Liver (tissue), 9 donors: ENCODE measurements around the gene ACOT11. TPM values are rescaled to one million over a fixed set of nuclear protein-coding genes. Genes with fewer than 3 reads are reported as not detected.
"Not testable (repeated sequence)": the region's sequence is repeated elsewhere in the genome, so short reads cannot be mapped to it uniquely, and the experiment has no call there.

ENCODE experiments used
- DNase-seq: peaks from one replicate; pipeline ENCODE4 v3.0.0-alpha.2; 2017; ENCODE audit warnings: low spot score
- H3K27ac ChIP-seq, 2 donors: one replicate each; pipeline ENCODE4 v1.7.0; 2013; ENCODE audit warnings: inconsistent platforms in 2 of 2, low read length in 2 of 2, control low read depth in 1 of 2, low read depth in 1 of 2, mild to moderate bottlenecking in 1 of 2
- H3K27me3 ChIP-seq, 4 donors: one replicate each; pipeline versions ENCODE4 v1.6.1 to v1.7.0; 2013; ENCODE audit warnings: low read length in 3 of 4, inconsistent platforms in 1 of 4, mild to moderate bottlenecking in 1 of 4, moderate library complexity in 1 of 4; ENCODE audit not compliant: control insufficient read depth in 4 of 4, insufficient read depth in 4 of 4
- H3K36me3 ChIP-seq, 4 donors: one replicate each; pipeline versions ENCODE4 v1.6.1 to v1.7.0; 2013; ENCODE audit warnings: low read length in 3 of 4, mild to moderate bottlenecking in 3 of 4, low read depth in 1 of 4, moderate library complexity in 1 of 4; ENCODE audit not compliant: control insufficient read depth in 4 of 4, insufficient read depth in 3 of 4
- H3K4me1 ChIP-seq, 4 donors: one replicate each; pipeline versions ENCODE4 v1.6.1 to v1.7.0; 2013; ENCODE audit warnings: low read length in 3 of 4, mild to moderate bottlenecking in 3 of 4, moderate library complexity in 1 of 4; ENCODE audit not compliant: control insufficient read depth in 4 of 4, insufficient read depth in 4 of 4
- H3K4me3 ChIP-seq, 3 donors: one replicate each; pipeline versions ENCODE4 v1.6.1 to v1.7.0; 2013; ENCODE audit warnings: low read length in 3 of 3, control low read depth in 1 of 3, low read depth in 1 of 3, mild to moderate bottlenecking in 1 of 3
- H3K9ac ChIP-seq, 2 donors: one replicate each; pipeline ENCODE4 v1.7.0; 2013; ENCODE audit warnings: low read length in 2 of 2, mild to moderate bottlenecking in 2 of 2, moderate library complexity in 2 of 2, control low read depth in 1 of 2, low read depth in 1 of 2
- H3K9me3 ChIP-seq, 4 donors: one replicate each; pipeline versions ENCODE4 v1.6.1 to v1.7.0; 2013; ENCODE audit warnings: low read length in 3 of 4; ENCODE audit not compliant: control insufficient read depth in 4 of 4
- ATF3 ChIP-seq: IDR thresholded peaks from 2 replicates; pipeline ENCODE4 v1.6.1; 2016; ENCODE audit warnings: antibody characterized with exemption
- FOXA1 ChIP-seq: IDR thresholded peaks from 2 replicates; pipeline ENCODE4 v1.6.1; 2016; ENCODE audit warnings: antibody characterized with exemption
- GABPA ChIP-seq, 2 donors: IDR thresholded peaks in 1 of 2; conservative IDR thresholded peaks in 1 of 2; 2 replicates each; pipeline ENCODE4 v1.6.1; 2016; ENCODE audit warnings: antibody characterized with exemption in 2 of 2, mild to moderate bottlenecking in 1 of 2, moderate library complexity in 1 of 2
- HNF4A ChIP-seq, 2 donors: conservative IDR thresholded peaks; 2 replicates each; pipeline ENCODE4 v1.6.1; 2016; ENCODE audit warnings: antibody characterized with exemption in 2 of 2, mild to moderate bottlenecking in 2 of 2
- JUND ChIP-seq, 2 donors: IDR thresholded peaks; 2 replicates each; pipeline ENCODE4 v1.6.1; 2016; ENCODE audit warnings: antibody characterized with exemption in 2 of 2
- NR2F2 ChIP-seq: IDR thresholded peaks from 2 replicates; pipeline ENCODE4 v1.6.1; 2016; ENCODE audit warnings: antibody characterized with exemption
- RAD21 ChIP-seq, 2 donors: IDR thresholded peaks; 2 replicates each; pipeline ENCODE4 v1.6.1; 2016; ENCODE audit warnings: antibody characterized with exemption in 2 of 2, mild to moderate bottlenecking in 2 of 2
- RXRA ChIP-seq, 2 donors: IDR thresholded peaks; 2 replicates each; pipeline ENCODE4 v1.6.1; 2017 to 2018; ENCODE audit warnings: antibody characterized with exemption in 2 of 2, mild to moderate bottlenecking in 1 of 2
- TAF1 ChIP-seq: conservative IDR thresholded peaks from 2 replicates; pipeline ENCODE4 v1.6.1; 2016; ENCODE audit warnings: antibody characterized with exemption, mild to moderate bottlenecking
- YY1 ChIP-seq: IDR thresholded peaks from 2 replicates; pipeline ENCODE4 v1.6.1; 2016; ENCODE audit warnings: antibody characterized with exemption, mild to moderate bottlenecking
- WGBS: extraction: QIAGEN DNeasy Blood & Tissue Kit; methylation state at CpG from one replicate; pipeline ENCODE4 v1.1.7; 2013; 5-methylcytosine and 5-hydroxymethylcytosine counted together
- polyA plus RNA-seq, 2 donors: library from polyadenylated mRNA; stranded (reverse) in 1 of 2; unstranded in 1 of 2; fragments of 200-250 nt in 1 of 2; fragments of >200 nt in 1 of 2; fragmentation: Nextera tagmentation in 1 of 2; extraction: Ambion mirVana in 1 of 2; gene quantifications; one replicate each; pipeline versions ENCODE4 v1.2.1 to v1.2.3, GENCODE V29; 2013 to 2015
- total RNA-seq, 2 donors: library from RNA; depleted of rRNA; stranded (reverse); fragments of >200 nt; gene quantifications; one replicate each; pipeline ENCODE4 v1.2.3, GENCODE V29; 2014
- TF ChIP-seq, protein P1 (sequence below): IDR thresholded peaks from 2 replicates; pipeline ENCODE4 v1.6.1; 2016; ENCODE audit warnings: antibody characterized with exemption, mild to moderate bottlenecking
- TF ChIP-seq, protein P2 (sequence below): fragments of 150-350 bp; IDR thresholded peaks from 2 replicates; pipeline ENCODE4 v1.5.1; 2017; ENCODE audit warnings: improper control_type of control experiment, low read depth, low read length; ENCODE audit not compliant: missing input control
- TF ChIP-seq, protein P3 (sequence below): IDR thresholded peaks from 2 replicates; pipeline ENCODE4 v1.6.1; 2016; ENCODE audit warnings: antibody characterized with exemption
- TF ChIP-seq, protein P4 (sequence below): IDR thresholded peaks from 2 replicates; pipeline ENCODE4 v1.6.1; 2016; ENCODE audit warnings: antibody characterized with exemption
- donor health status: healthy.
- donor health status: healthy.
- donor health status: healthy.
- donor health status: healthy.
- donor health status: healthy.

The ACOT11 gene
- total and polyA plus RNA-seq, 4 donors, result 0.13 to 1.1 (median 0.50) TPM

GRCh38 chr1:54536656-54537055 lies 11.4 kb upstream of the ACOT11 start:
- H3K9ac ChIP-seq, H3K4me1 ChIP-seq, H3K9me3 ChIP-seq, H3K27me3 ChIP-seq, H3K27ac ChIP-seq, H3K4me3 ChIP-seq, H3K36me3 ChIP-seq, DNase-seq: not testable (repeated sequence)
- 91% methylated on average over 4 of the region's 4 CpGs for WGBS

GRCh38 chr1:54537611-54538010 lies 10.4 kb upstream of the ACOT11 start:
- Histone ChIP-seq H3K27ac (no peak overlapping the region), H3K9me3 (no peaks in the 10 kb centered on the region), H3K27me3 (no peaks in the 10 kb centered on the region), H3K4me1 (peaks cover 4 to 10% (median 7%) of the 10 kb centered on the region in 4 donors), H3K9ac (no peak overlapping the region), H3K36me3 (no peaks in the 10 kb centered on the region), H3K4me3 (no peak overlapping the region)
- no peak for TF ChIP-seq YY1
- no peak for TF ChIP-seq RXRA (IDR thresholded peaks at IDR 0.05)
- no peak for TF ChIP-seq RAD21 (IDR thresholded peaks at IDR 0.05)
- no peak for TF ChIP-seq GABPA (IDR thresholded peaks at IDR 0.05 in 1 of 2, conservative IDR thresholded peaks at IDR 0.05 in 1 of 2)
- no peak for TF ChIP-seq FOXA1
- TF ChIP-seq, protein P1, sequence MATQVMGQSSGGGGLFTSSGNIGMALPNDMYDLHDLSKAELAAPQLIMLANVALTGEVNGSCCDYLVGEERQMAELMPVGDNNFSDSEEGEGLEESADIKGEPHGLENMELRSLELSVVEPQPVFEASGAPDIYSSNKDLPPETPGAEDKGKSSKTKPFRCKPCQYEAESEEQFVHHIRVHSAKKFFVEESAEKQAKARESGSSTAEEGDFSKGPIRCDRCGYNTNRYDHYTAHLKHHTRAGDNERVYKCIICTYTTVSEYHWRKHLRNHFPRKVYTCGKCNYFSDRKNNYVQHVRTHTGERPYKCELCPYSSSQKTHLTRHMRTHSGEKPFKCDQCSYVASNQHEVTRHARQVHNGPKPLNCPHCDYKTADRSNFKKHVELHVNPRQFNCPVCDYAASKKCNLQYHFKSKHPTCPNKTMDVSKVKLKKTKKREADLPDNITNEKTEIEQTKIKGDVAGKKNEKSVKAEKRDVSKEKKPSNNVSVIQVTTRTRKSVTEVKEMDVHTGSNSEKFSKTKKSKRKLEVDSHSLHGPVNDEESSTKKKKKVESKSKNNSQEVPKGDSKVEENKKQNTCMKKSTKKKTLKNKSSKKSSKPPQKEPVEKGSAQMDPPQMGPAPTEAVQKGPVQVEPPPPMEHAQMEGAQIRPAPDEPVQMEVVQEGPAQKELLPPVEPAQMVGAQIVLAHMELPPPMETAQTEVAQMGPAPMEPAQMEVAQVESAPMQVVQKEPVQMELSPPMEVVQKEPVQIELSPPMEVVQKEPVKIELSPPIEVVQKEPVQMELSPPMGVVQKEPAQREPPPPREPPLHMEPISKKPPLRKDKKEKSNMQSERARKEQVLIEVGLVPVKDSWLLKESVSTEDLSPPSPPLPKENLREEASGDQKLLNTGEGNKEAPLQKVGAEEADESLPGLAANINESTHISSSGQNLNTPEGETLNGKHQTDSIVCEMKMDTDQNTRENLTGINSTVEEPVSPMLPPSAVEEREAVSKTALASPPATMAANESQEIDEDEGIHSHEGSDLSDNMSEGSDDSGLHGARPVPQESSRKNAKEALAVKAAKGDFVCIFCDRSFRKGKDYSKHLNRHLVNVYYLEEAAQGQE, result no peak
- TF ChIP-seq TAF1, result no peak
- no peak for TF ChIP-seq HNF4A (conservative IDR thresholded peaks at IDR 0.05)
- TF ChIP-seq, protein P2, sequence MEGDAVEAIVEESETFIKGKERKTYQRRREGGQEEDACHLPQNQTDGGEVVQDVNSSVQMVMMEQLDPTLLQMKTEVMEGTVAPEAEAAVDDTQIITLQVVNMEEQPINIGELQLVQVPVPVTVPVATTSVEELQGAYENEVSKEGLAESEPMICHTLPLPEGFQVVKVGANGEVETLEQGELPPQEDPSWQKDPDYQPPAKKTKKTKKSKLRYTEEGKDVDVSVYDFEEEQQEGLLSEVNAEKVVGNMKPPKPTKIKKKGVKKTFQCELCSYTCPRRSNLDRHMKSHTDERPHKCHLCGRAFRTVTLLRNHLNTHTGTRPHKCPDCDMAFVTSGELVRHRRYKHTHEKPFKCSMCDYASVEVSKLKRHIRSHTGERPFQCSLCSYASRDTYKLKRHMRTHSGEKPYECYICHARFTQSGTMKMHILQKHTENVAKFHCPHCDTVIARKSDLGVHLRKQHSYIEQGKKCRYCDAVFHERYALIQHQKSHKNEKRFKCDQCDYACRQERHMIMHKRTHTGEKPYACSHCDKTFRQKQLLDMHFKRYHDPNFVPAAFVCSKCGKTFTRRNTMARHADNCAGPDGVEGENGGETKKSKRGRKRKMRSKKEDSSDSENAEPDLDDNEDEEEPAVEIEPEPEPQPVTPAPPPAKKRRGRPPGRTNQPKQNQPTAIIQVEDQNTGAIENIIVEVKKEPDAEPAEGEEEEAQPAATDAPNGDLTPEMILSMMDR, result no peak
- TF ChIP-seq, protein P3, sequence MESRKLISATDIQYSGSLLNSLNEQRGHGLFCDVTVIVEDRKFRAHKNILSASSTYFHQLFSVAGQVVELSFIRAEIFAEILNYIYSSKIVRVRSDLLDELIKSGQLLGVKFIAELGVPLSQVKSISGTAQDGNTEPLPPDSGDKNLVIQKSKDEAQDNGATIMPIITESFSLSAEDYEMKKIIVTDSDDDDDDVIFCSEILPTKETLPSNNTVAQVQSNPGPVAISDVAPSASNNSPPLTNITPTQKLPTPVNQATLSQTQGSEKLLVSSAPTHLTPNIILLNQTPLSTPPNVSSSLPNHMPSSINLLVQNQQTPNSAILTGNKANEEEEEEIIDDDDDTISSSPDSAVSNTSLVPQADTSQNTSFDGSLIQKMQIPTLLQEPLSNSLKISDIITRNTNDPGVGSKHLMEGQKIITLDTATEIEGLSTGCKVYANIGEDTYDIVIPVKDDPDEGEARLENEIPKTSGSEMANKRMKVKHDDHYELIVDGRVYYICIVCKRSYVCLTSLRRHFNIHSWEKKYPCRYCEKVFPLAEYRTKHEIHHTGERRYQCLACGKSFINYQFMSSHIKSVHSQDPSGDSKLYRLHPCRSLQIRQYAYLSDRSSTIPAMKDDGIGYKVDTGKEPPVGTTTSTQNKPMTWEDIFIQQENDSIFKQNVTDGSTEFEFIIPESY, result no peak
- no peak for TF ChIP-seq JUND (IDR thresholded peaks at IDR 0.05)
- TF ChIP-seq NR2F2, result no peak
- TF ChIP-seq, protein P4, sequence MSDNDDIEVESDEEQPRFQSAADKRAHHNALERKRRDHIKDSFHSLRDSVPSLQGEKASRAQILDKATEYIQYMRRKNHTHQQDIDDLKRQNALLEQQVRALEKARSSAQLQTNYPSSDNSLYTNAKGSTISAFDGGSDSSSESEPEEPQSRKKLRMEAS, result no peak
- TF ChIP-seq ATF3, result no peak
- no peak for DNase-seq
- WGBS, result 72% methylated on average over 4 of the region's 4 CpGs
